Fibroblast of skin of right biceps (primary cell): ENCODE results near the gene SLC35D1.

Experiments
- DNase-seq: peaks from one replicate; pipeline ENCODE4 v3.0.0-alpha.2; 2013

SLC35D1 gene

GRCh38 chr1:67043366-67043765, 10.6 kb downstream of the SLC35D1 start:
- DNase-seq = no peak

- DNase-seq = peak; percentile 24
Observed at GRCh38 chr1:67041841-67042503, 12.0 kb downstream of the SLC35D1 start.

GRCh38 chr1:67040405-67040804, 13.5 kb downstream of the SLC35D1 start:
- DNase-seq = no peak

- no peak for DNase-seq
Observed at GRCh38 chr1:67031859-67032247, 22.1 kb downstream of the SLC35D1 start.

GRCh38 chr1:67031121-67031858, 22.7 kb downstream of the SLC35D1 start:
- peak; percentile 42 for DNase-seq

GRCh38 chr1:67029472-67029871, 24.5 kb downstream of the SLC35D1 start:
- DNase-seq = no peak

- DNase-seq = no peak
Observed at GRCh38 chr1:67020765-67021164, 33.2 kb downstream of the SLC35D1 start.

- peak; percentile 55 for DNase-seq
Observed at GRCh38 chr1:67020304-67020703, 33.6 kb downstream of the SLC35D1 start.

GRCh38 chr1:67019600-67020136, 34.3 kb downstream of the SLC35D1 start:
- peak; percentile 92 for DNase-seq

- no peak for DNase-seq
Observed at GRCh38 chr1:67019121-67019520, 34.8 kb downstream of the SLC35D1 start.

GRCh38 chr1:67018574-67018973, 35.4 kb downstream of the SLC35D1 start:
- peak; percentile 14 for DNase-seq

- DNase-seq = peak; percentile 53
Observed at GRCh38 chr1:67013573-67013972, 40.4 kb downstream of the SLC35D1 start.

GRCh38 chr1:67009792-67010191, 44.2 kb downstream of the SLC35D1 start:
- DNase-seq = no peak

GRCh38 chr1:67005068-67005467, 48.9 kb downstream of the SLC35D1 start:
- DNase-seq = no peak

GRCh38 chr1:67004176-67004575, 49.8 kb downstream of the SLC35D1 start:
- DNase-seq = no peak

- DNase-seq = no peak
Observed at GRCh38 chr1:67001682-67002425, 52.1 kb downstream of the SLC35D1 start.

GRCh38 chr1:66999640-67000400, 54.1 kb downstream of the SLC35D1 start:
- no peak for DNase-seq

GRCh38 chr1:66998972-66999371, 55.0 kb downstream of the SLC35D1 start:
- DNase-seq = no peak

GRCh38 chr1:66996018-66996682, 57.8 kb downstream of the SLC35D1 start:
- DNase-seq = peak; percentile 69

GRCh38 chr1:66993076-66993475, 60.9 kb downstream of the SLC35D1 start:
- DNase-seq = no peak

- no peak for DNase-seq
Observed at GRCh38 chr1:66985835-66986234, 68.1 kb downstream of the SLC35D1 start.

GRCh38 chr1:66984491-66984890, 69.5 kb downstream of the SLC35D1 start:
- no peak for DNase-seq
